Esophagus muscularis mucosa (tissue), 4 donors: Measurements from ENCODE around the gene BCO2. TPM values are rescaled to one million over a fixed set of nuclear protein-coding genes. Genes with fewer than 3 reads are reported as not detected.

Experiments used
- DNase-seq: peaks from one replicate; pipeline ENCODE4 v3.0.0-alpha.2; 2017; ENCODE audit errors: extremely low spot score
- H3K27ac ChIP-seq, 4 donors: fragments of 200-600 bp; sonication (generic); replicated peaks in 1 of 4; 1 replicate in 3 of 4; 2 replicates in 1 of 4; pipeline ENCODE4 v1.5.1; 2016 to 2019; ENCODE audit warnings: mild to moderate bottlenecking in 1 of 4
- H3K27me3 ChIP-seq, 4 donors: fragments of 200-600 bp; sonication (generic); one replicate each; pipeline versions ENCODE4 v1.5.1 to v1.6.0; 2016 to 2019
- H3K36me3 ChIP-seq, 4 donors: fragments of 200-600 bp; sonication (generic); one replicate each; pipeline ENCODE4 v1.5.1; 2016 to 2019
- H3K4me1 ChIP-seq, 4 donors: fragments of 200-600 bp; sonication (generic); one replicate each; pipeline ENCODE4 v1.5.1; 2016 to 2019
- H3K4me3 ChIP-seq, 4 donors: fragments of 200-600 bp; sonication (generic); 1 replicate in 2 of 4; 2 replicates in 2 of 4; pipeline ENCODE4 v1.5.1; 2016 to 2019; ENCODE audit warnings: mild to moderate bottlenecking in 4 of 4, moderate library complexity in 1 of 4
- H3K9me3 ChIP-seq, 4 donors: fragments of 200-600 bp; sonication (generic); 1 replicate in 3 of 4; 2 replicates in 1 of 4; pipeline ENCODE4 v1.5.1; 2016 to 2019
- EP300 ChIP-seq: sonication (generic); formaldehyde crosslinking; IDR thresholded peaks from one replicate; pipeline ENCODE4 v1.6.1; 2017; ENCODE audit warnings: antibody characterized with exemption
- POLR2A ChIP-seq: fragments of 450-650 bp; IDR thresholded peaks from one replicate; pipeline ENCODE4 v1.6.1; 2017; ENCODE audit warnings: antibody characterized with exemption, moderate library complexity, mild to moderate bottlenecking, low read depth
- POLR2AphosphoS5 ChIP-seq, 2 donors: sonication (generic); formaldehyde crosslinking; IDR thresholded peaks; one replicate each; pipeline ENCODE4 v1.6.1; 2017; ENCODE audit warnings: antibody characterized with exemption in 2 of 2
- WGBS: methylation state at CpG from one replicate; pipeline ENCODE4 v1.1.5; 2018; 5-methylcytosine and 5-hydroxymethylcytosine counted together
- intact Hi-C: fragments of 100-400 bp; cut with DNase I; formaldehyde crosslinking; loops from one replicate; pipeline ENCODE4 v1.15.1; 2023
- total RNA-seq, 4 donors: library from RNA; depleted of rRNA; stranded (reverse); fragments of >200 nt; gene quantifications; one replicate each; pipeline versions ENCODE4 v1.1.0 to v1.2.1, GENCODE V29; 2016
- TF ChIP-seq, protein P1 (sequence below), 3 experiments: fragments of 200-600 bp in 2 of 3; fragments of 450-650 bp in 1 of 3; sonication (generic) in 2 of 3; IDR thresholded peaks; one replicate each; pipeline ENCODE4 v1.5.1; 2017 to 2019; ENCODE audit warnings: antibody characterized with exemption in 3 of 3, mild to moderate bottlenecking in 2 of 3, moderate library complexity in 1 of 3

BCO2 gene
- total RNA-seq, 4 donors from 2014 or later, result 1.4 to 11.6 (median 3.1) TPM

- peaks cover 0 to 12% (median 11%) of the 10 kb centered on the region in 4 donors for H3K4me1 ChIP-seq
- intact Hi-C loops, result no loop called here
- TF ChIP-seq POLR2A (no peak), EP300 (no peak)
- TF ChIP-seq, protein P1, sequence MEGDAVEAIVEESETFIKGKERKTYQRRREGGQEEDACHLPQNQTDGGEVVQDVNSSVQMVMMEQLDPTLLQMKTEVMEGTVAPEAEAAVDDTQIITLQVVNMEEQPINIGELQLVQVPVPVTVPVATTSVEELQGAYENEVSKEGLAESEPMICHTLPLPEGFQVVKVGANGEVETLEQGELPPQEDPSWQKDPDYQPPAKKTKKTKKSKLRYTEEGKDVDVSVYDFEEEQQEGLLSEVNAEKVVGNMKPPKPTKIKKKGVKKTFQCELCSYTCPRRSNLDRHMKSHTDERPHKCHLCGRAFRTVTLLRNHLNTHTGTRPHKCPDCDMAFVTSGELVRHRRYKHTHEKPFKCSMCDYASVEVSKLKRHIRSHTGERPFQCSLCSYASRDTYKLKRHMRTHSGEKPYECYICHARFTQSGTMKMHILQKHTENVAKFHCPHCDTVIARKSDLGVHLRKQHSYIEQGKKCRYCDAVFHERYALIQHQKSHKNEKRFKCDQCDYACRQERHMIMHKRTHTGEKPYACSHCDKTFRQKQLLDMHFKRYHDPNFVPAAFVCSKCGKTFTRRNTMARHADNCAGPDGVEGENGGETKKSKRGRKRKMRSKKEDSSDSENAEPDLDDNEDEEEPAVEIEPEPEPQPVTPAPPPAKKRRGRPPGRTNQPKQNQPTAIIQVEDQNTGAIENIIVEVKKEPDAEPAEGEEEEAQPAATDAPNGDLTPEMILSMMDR (IDR thresholded peaks at IDR 0.05), result no peak
- H3K36me3 ChIP-seq, result no peaks in the 10 kb centered on the region
- DNase-seq, result no peak
- no peak overlapping the region for H3K27ac ChIP-seq
- no peaks in the 10 kb centered on the region for H3K9me3 ChIP-seq
- no peaks in the 10 kb centered on the region for H3K27me3 ChIP-seq
- no peak overlapping the region for H3K4me3 ChIP-seq
- WGBS, result 89% methylated on average over 2 of the region's 2 CpGs
These were observed 42.6 kb upstream of the BCO2 start for GRCh38 chr11:112132737-112133136.

DNA sequence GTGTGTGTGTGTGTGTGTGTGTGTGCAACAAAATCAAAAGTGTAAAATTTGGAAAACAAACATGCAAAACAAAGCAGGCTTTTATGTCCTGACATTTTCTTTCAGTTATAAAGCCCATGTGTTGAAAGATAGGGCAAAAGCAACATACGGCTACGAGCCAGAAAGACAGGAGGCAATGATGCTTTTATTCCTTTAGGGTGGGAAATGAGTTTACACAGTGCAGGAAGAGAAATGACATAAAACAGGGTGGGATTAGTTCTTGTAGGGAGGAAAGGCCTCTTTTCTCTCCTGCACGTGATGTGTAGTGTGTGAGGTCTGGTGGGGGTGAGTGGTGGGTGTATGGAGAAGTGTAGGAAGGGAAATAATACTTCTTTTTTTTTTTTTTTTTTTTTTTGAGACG, 40.8 kb upstream of the BCO2 start:
- Histone ChIP-seq H3K4me1 (no peaks in the 10 kb centered on the region), H3K36me3 (no peaks in the 10 kb centered on the region), H3K27me3 (no peaks in the 10 kb centered on the region), H3K4me3 (no peak overlapping the region), H3K27ac (no peak overlapping the region), H3K9me3 (no peaks in the 10 kb centered on the region)
- TF ChIP-seq POLR2AphosphoS5 (IDR thresholded peaks at IDR 0.05) (no peak), POLR2A (no peak), EP300 (no peak)
- TF ChIP-seq, protein P1 (IDR thresholded peaks at IDR 0.05), result no peak
- intact Hi-C loops, result no loop called here
- no peak for DNase-seq
- WGBS, result 91% methylated on average over 4 of the region's 4 CpGs

GRCh38 chr11:112143597-112143996, 31.7 kb upstream of the BCO2 start:
- 90% methylated on average over 3 of the region's 3 CpGs for WGBS
- Histone ChIP-seq H3K4me3 (no peak overlapping the region), H3K4me1 (no peaks in the 10 kb centered on the region), H3K9me3 (peaks cover 0 to 7% (median 3%) of the 10 kb centered on the region in 4 donors), H3K27me3 (no peaks in the 10 kb centered on the region), H3K36me3 (peaks cover 0 to 7% (median 0%) of the 10 kb centered on the region in 4 donors), H3K27ac (no peak overlapping the region)
- TF ChIP-seq EP300, result no peak
- TF ChIP-seq POLR2AphosphoS5 (IDR thresholded peaks at IDR 0.05), result no peak
- TF ChIP-seq POLR2A, result no peak
- TF ChIP-seq, protein P1 (IDR thresholded peaks at IDR 0.05), result no peak
- intact Hi-C loops, result no loop called here
- DNase-seq, result no peak

- H3K36me3 ChIP-seq, result no peaks in the 10 kb centered on the region
- intact Hi-C loops, result no loop called here
- H3K4me3 ChIP-seq, result no peak overlapping the region
- TF ChIP-seq POLR2AphosphoS5 (IDR thresholded peaks at IDR 0.05) (no peak), POLR2A (no peak), EP300 (no peak)
- TF ChIP-seq, protein P1 (IDR thresholded peaks at IDR 0.05), result no peak
- no peaks in the 10 kb centered on the region for H3K9me3 ChIP-seq
- H3K27me3 ChIP-seq, result no peaks in the 10 kb centered on the region
- no peaks in the 10 kb centered on the region for H3K4me1 ChIP-seq
- no peak overlapping the region for H3K27ac ChIP-seq
- no peak for DNase-seq
- WGBS, result 84% methylated on average over 5 of the region's 5 CpGs
These were observed 24.8 kb upstream of the BCO2 start for GRCh38 chr11:112150517-112150916.

DNA sequence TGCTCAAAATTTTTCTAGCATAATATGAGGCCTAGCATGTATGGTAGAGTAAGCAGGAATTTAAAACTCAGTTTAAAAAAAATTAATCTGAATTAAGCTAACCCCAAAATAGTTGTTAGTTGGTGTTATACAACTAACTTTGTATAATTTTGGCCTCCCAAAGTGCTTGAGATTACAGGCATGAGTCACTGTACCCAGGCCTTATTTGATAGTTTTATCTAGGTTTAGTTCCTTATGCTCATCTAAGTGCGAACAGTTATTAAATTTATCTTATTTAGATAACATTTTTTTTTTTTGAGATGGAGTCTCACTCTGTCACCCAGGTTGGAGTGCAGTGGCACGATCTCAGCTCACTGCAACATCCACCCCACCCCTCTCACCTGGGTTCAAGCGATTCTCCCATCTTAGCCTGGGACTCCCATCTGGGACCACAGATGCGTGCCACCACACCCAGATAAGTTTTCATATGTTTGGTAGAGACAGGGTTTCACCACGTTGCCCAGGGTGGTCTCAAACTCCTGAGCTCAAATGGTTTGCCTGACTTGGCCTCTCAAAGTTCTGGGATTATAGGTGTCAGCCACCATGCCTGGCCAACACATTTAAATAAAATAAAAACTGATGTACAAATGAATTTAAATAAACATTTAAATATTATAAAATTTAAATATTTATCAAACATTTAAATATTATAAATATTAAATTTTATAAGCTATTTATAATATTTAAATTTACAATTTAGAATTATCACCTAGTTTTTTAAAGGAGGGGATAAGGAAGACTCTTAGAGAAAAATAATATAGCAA, 19.0 kb upstream of the BCO2 start:
- no peak for DNase-seq
- Histone ChIP-seq H3K36me3 (no peaks in the 10 kb centered on the region), H3K27me3 (no peaks in the 10 kb centered on the region), H3K4me1 (peaks cover 0 to 9% (median 5%) of the 10 kb centered on the region in 4 donors), H3K4me3 (no peak overlapping the region), H3K27ac (no peak overlapping the region), H3K9me3 (no peaks in the 10 kb centered on the region)
- WGBS, result 88% methylated on average over 5 of the region's 5 CpGs
- no peak for TF ChIP-seq POLR2A
- TF ChIP-seq POLR2AphosphoS5 (IDR thresholded peaks at IDR 0.05), result no peak
- intact Hi-C loops, result no loop called here
